Motor neuron (in vitro differentiated cells): Measurements from ENCODE around the gene P2RX5. TPM values are rescaled to one million over a fixed set of nuclear protein-coding genes. Genes with fewer than 3 reads are reported as not detected.
A peak's percentile ranks its signal among the peaks of the same experiment; 100 is the strongest.
"Not testable (repeated sequence)": the region's sequence is repeated elsewhere in the genome, so short reads cannot be mapped to it uniquely, and the experiment has no call there.

Experiments
- ATAC-seq, 8 experiments: fragments of 200-7000 bp; cut with Tn5 transposase; replicated peaks in 6 of 8; 2 replicates each; pipeline ENCODE4 v1.8.0; 2021; ENCODE audit warnings: mild to moderate bottlenecking in 8 of 8, moderate library complexity in 8 of 8
- H3K27ac ChIP-seq, 2 donors: fragments of 250-450 bp; sonication (Bioruptor Pico); 2 replicates each; pipeline ENCODE4 v1.9.0; 2021; ENCODE audit warnings: antibody characterized with exemption in 2 of 2, mild to moderate bottlenecking in 2 of 2, moderate library complexity in 1 of 2
- H3K4me1 ChIP-seq, 2 donors: fragments of 250-450 bp; sonication (Bioruptor Pico); replicated peaks in 1 of 2; 2 replicates each; pipeline ENCODE4 v1.6.1; 2021; ENCODE audit warnings: antibody characterized with exemption in 2 of 2, mild to moderate bottlenecking in 2 of 2, moderate library complexity in 1 of 2
- H3K4me3 ChIP-seq, 5 donors: fragments of 250-450 bp; sonication (Bioruptor Pico); 2 replicates each; pipeline ENCODE4 v1.9.0; 2021; ENCODE audit warnings: antibody characterized with exemption in 5 of 5, mild to moderate bottlenecking in 5 of 5, moderate library complexity in 4 of 5
- WGBS, 10 experiments: fragments of 450-650 bp; shearing (Covaris generic); methylation state at CpG; one replicate each; pipeline ENCODE4 v1.0.0; 2022; 5-methylcytosine and 5-hydroxymethylcytosine counted together
- in situ Hi-C, 9 experiments: fragments of 400-800 bp; cut with MboI; loops; one replicate each; pipeline ENCODE4 v1.15.0; 2021; ENCODE audit warnings: low sequenced_read_pairs in 9 of 9, low pct_unique_long_range_greater_than_20kb in 2 of 9; ENCODE audit not compliant: unreplicated experiment in 9 of 9
- total RNA-seq, 8 experiments: library from RNA; unstranded; fragments of 300-600 nt; gene quantifications; 2 replicates each; pipeline versions ENCODE4 v1.2.3 to v1.2.4, GENCODE V29; 2022

The P2RX5 gene
- total RNA-seq, 8 experiments from 2014 or later: 0.88 to 20.9 (median 1.3) TPM

GRCh38 chr17:3728099-3728498 lies 32.1 kb upstream of the P2RX5 start:
- in situ Hi-C loops, H3K27ac ChIP-seq, ATAC-seq, H3K4me3 ChIP-seq: not testable (repeated sequence)
- H3K4me1 ChIP-seq: peaks cover 0 to 15% of the 10 kb centered on the region in 2 donors
- WGBS, 10 experiments: 86 to 100% (median 100%) methylated on average over 1 to 2 of the region's 3 CpGs; no CpG with 5 or more reads in 3 of the 10 experiments

- Histone ChIP-seq H3K4me1 (peaks cover 5 to 16% of the 10 kb centered on the region in 2 donors), H3K4me3 (no peak overlapping the region), H3K27ac (no peak overlapping the region)
- 0 to 100% (median 73%) methylated on average over 1 to 2 of the region's 2 CpGs; no CpG with 5 or more reads in 2 of the 10 experiments for WGBS, 10 experiments
- in situ Hi-C loops: no loop called here
- no peak for ATAC-seq
Observed at GRCh38 chr17:3727041-3727440, 31.1 kb upstream of the P2RX5 start.

- Histone ChIP-seq H3K4me3 (peak overlapping the region; percentile 55 to 97 (median 76)), H3K27ac (no peak overlapping the region), H3K4me1 (peaks cover 5 to 15% of the 10 kb centered on the region in 2 donors)
- in situ Hi-C loops: no loop called here
- 10 to 55% (median 23%) methylated on average over 3 to 7 of the region's 27 CpGs; no CpG with 5 or more reads in 3 of the 10 experiments for WGBS, 10 experiments
- peak in 2 of 8 experiments; percentile 7 to 8 for ATAC-seq
Observed at GRCh38 chr17:3724378-3725077, 28.6 kb upstream of the P2RX5 start.

DNA sequence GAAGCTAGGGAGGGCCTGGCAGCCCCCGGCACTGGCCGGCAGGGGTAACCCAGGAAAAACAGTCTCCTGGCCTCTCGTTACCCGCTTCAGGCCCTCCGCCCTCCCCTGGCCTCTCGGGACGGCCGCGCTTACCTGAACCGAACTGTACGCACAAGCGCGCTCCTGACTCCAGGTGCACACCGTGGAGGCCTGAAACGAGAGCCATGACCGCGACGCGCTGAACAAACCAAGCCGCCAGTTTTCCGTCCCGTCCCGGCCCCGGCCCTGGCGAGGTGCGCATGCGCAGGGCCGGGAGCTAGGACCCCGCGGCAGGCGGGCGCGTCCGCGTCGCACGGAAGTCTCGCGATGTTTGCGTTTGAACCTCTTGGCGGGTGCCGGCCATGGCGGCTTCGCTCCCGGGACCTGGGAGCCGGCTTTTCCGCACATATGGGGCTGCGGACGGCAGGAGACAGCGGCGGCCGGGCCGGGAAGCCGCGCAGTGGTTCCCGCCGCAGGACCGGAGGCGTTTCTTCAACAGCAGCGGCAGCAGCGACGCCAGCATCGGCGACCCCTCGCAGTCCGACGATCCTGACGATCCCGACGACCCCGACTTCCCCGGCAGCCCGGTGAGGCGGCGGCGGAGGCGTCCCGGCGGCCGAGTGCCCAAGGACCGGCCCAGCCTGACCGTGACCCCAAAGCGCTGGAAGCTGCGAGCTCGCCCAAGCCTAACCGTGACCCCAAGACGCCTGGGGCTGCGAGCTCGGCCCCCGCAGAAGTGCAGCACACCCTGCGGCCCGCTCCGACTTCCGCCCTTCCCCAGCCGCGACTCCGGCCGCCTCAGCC lies 27.8 kb upstream of the P2RX5 start, which contains the start of gene HASPIN:
Gene HASPIN (plus strand): TSS at position 348 of the 822 bp plus-strand sequence. CDS start 33 bp downstream, at position 381.
- in situ Hi-C loops: no loop called here
- Histone ChIP-seq H3K27ac (peak within 1 kb of the TSS; percentile 61 to 79), H3K4me1 (peaks cover 5 to 15% of the 10 kb centered on the region in 2 donors), H3K4me3 (peak within 1 kb of the TSS; percentile 55 to 97 (median 76))
- WGBS, 10 experiments: 0% methylated on average over 2 to 14 of the region's 98 CpGs; no CpG with 5 or more reads in 6 of the 10 experiments
- peak; percentile 87 to 98 (median 94) for ATAC-seq

DNA sequence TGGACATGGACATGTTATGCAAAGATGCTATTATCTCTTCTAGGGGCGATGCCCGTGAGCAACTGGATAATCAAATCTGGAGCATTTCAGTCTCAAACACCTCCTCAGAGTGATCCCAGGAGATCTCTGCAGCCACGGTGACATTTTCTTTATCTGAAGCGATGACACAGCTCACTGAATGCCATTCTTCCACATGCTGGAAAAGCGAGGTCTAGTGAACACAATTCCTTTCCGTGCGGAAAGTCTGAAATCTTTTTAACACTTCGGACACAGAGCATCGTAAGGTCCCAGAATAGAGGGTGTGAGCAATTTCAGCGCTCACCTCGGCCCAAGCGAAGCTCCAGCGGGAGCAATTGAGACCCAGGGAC lies 27.2 kb upstream of the P2RX5 start:
- 0 to 10% (median 0%) methylated on average over 2 to 11 of the region's 13 CpGs; no CpG with 5 or more reads in 1 of the 10 experiments for WGBS, 10 experiments
- Histone ChIP-seq H3K4me1 (peaks cover 5 to 15% of the 10 kb centered on the region in 2 donors), H3K27ac (peak overlapping the region; percentile 61 to 79), H3K4me3 (peak overlapping the region; percentile 55 to 97 (median 76))
- ATAC-seq: peak in 4 of 8 experiments; percentile 10 to 33 (median 31)
- in situ Hi-C loops: no loop called here

- ATAC-seq: no peak
- H3K4me1 ChIP-seq: peaks cover 5 to 15% of the 10 kb centered on the region in 2 donors
- peak overlapping the region in 1 of 2 donors; percentile 3 for H3K27ac ChIP-seq
- peak overlapping the region; percentile 55 to 97 (median 76) for H3K4me3 ChIP-seq
- WGBS, 10 experiments: 21 to 83% (median 33%) methylated on average over 2 to 6 of the region's 6 CpGs; no CpG with 5 or more reads in 1 of the 10 experiments
- in situ Hi-C loops: no loop called here
Observed at GRCh38 chr17:3722716-3723115, 26.8 kb upstream of the P2RX5 start.

DNA sequence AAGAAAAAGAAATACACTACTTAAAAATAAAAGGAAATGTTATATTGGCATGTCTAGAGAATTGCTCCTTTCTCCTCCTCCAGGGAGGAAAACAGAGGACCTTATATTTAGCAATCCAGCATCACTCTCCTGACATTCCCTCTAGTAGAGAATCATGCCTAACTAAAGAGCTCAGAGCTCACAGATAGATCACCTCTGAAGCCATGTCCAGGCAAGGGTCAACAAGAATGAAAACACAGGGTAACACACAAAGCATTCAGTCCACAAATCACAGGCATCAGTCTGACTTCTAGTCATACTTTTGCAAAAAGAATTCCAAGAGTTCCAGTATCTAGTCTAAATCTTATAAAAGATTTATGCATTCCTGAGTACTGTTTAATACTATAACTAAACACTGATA lies 23.3 kb upstream of the P2RX5 start:
- in situ Hi-C loops: no loop called here
- ATAC-seq: no peak
- Histone ChIP-seq H3K4me3 (no peak overlapping the region), H3K27ac (no peak overlapping the region), H3K4me1 (peaks cover 5 to 7% of the 10 kb centered on the region in 2 donors)

DNA sequence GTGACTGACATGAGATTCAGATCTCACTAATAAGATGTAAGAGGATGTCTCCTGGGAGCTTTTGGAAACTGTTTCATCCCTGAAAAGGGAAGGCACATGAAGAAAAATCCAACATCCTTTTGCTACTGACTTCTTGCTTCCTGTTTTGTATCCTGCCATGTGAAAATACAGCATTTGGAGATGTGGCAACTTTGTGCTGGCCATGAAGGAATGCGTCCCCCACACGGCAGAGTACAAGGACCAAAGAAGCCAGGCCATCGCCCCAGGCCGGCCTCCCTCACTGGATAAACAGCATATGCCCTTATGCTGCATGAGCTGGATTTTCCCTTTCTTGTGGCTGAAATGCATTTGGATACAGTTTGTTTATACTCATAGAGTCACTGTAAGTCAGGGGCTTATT lies 22.2 kb upstream of the P2RX5 start:
- in situ Hi-C loops: no loop called here
- ATAC-seq: no peak
- Histone ChIP-seq H3K4me3 (no peak overlapping the region), H3K27ac (no peak overlapping the region), H3K4me1 (peaks cover 5 to 7% of the 10 kb centered on the region in 2 donors)
- WGBS, 10 experiments: 89 to 100% (median 100%) methylated on average over 1 to 4 of the region's 4 CpGs; no CpG with 5 or more reads in 5 of the 10 experiments

DNA sequence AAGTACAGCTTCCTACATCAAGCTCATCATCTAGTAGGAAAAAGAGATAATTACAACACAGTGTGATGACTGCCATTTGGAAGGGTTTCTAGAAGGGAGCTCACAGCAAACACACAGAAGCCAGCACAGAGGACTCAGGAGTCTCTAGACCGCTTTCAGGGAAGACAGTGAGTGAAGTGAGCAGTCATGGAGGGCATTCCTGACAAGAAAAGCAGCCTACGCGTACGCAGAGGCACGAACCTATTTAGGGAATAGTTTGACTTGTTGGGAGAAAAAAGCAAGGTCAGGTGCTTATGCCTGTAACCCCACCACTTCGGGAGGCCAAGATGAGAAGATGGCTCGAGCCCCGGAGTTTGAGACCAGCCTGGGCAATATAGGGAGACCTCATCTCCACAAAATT lies 19.3 kb upstream of the P2RX5 start:
- in situ Hi-C loops: no loop called here
- no peak overlapping the region for H3K4me3 ChIP-seq
- H3K4me1 ChIP-seq: no peaks in the 10 kb centered on the region
- WGBS, 10 experiments: 83 to 100% (median 92%) methylated on average over 3 to 8 of the region's 8 CpGs; no CpG with 5 or more reads in 2 of the 10 experiments
- no peak overlapping the region for H3K27ac ChIP-seq
- ATAC-seq: no peak

DNA sequence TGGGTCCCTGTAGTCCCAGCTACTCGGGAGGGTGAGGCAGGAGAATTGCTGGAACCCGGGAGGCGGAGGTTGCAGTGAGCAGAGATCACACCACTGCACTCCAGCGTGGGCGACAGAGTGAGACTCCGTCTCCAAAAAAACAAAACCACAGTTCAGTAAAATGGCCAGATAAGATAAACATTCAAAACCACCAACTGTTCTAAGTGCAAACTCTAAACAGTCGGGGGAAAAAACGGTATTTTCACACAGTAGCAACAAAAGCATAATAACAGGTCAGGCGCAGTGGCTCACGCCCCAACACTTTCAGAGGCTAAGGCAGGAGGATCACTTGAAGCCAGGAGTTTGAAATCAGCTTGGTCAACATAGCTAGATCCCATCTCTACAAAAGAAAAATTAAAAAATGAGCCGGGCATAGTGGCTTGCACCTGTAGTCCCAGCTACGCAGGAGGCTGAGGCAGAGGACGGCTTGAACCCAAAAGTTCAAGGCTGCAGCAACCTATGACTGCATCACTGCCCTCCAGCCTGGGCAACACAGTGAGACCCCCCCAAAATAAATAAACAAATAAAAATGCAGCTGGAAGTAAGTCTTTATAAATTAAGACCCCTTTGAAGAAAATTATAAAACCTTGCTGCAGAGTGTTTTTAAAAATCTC lies 17.0 kb upstream of the P2RX5 start:
- no peak for ATAC-seq
- Histone ChIP-seq H3K27ac (no peak overlapping the region), H3K4me3 (no peak overlapping the region), H3K4me1 (no peaks in the 10 kb centered on the region)
- 74 to 100% (median 93%) methylated on average over 1 to 13 of the region's 13 CpGs; no CpG with 5 or more reads in 1 of the 10 experiments for WGBS, 10 experiments
- in situ Hi-C loops: no loop called here

DNA sequence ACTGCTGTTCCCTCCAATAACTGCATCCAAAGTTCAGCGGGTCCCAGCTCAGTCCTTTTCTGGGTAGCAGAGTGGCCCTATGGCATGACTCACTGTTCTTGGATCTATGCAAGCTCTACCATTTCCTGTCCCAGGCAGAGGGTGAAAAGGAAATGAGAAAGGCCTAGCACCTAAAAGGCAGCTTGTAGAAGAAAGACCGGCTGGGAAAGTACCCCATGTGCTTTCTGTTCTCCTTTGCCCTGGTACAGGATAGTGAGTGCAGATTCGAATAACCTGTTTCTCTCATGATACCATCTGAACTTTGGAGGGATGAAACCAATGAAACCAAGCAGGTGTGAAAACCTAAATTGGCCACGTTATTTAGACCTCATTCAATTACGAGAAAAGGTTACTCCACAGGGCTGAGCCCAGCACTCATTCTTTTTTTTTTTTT lies 15.0 kb upstream of the P2RX5 start:
- ATAC-seq: no peak
- WGBS, 10 experiments: 48 to 100% (median 82%) methylated on average over 1 to 4 of the region's 5 CpGs
- Histone ChIP-seq H3K4me3 (no peak overlapping the region), H3K27ac (no peak overlapping the region), H3K4me1 (no peaks in the 10 kb centered on the region)
- in situ Hi-C loops: no loop called here

- WGBS, 10 experiments: 69 to 100% (median 94%) methylated on average over 1 to 3 of the region's 3 CpGs; no CpG with 5 or more reads in 2 of the 10 experiments
- no peak for ATAC-seq
- in situ Hi-C loops: no loop called here
- Histone ChIP-seq H3K4me1 (no peaks in the 10 kb centered on the region), H3K27ac (no peak overlapping the region), H3K4me3 (no peak overlapping the region)
Observed at GRCh38 chr17:3708366-3708765, 12.4 kb upstream of the P2RX5 start.

GRCh38 chr17:3705718-3705984 lies 9.7 kb upstream of the P2RX5 start:
- WGBS, 10 experiments: 57 to 100% (median 100%) methylated on average over 1 of the region's 1 CpG; no CpG with 5 or more reads in 2 of the 10 experiments
- in situ Hi-C loops, ATAC-seq, H3K4me1 ChIP-seq, H3K27ac ChIP-seq, H3K4me3 ChIP-seq: not testable (repeated sequence)
